ENCODE measurements around the gene PCBP2.

Gene PCBP2

DNA sequence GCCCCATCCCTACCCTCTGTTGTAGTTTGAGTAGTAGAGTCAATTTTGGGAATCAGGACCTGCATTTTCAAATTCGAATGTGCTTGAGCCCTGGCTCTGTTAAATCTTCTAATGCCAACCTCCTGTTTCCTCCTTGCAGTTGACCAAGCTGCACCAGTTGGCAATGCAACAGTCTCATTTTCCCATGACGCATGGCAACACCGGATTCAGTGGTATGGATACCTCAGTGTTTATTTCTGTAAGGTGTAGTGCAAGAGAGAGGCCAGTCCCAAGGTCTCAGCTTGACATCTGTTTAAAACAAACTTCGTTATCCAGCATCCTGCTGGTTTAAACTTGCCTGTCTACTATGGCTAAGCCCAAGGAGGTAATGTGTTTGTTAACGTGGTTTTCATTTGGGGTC lies 15.2 kb downstream of the PCBP2 start:
- TF ChIP-seq, protein P1, sequence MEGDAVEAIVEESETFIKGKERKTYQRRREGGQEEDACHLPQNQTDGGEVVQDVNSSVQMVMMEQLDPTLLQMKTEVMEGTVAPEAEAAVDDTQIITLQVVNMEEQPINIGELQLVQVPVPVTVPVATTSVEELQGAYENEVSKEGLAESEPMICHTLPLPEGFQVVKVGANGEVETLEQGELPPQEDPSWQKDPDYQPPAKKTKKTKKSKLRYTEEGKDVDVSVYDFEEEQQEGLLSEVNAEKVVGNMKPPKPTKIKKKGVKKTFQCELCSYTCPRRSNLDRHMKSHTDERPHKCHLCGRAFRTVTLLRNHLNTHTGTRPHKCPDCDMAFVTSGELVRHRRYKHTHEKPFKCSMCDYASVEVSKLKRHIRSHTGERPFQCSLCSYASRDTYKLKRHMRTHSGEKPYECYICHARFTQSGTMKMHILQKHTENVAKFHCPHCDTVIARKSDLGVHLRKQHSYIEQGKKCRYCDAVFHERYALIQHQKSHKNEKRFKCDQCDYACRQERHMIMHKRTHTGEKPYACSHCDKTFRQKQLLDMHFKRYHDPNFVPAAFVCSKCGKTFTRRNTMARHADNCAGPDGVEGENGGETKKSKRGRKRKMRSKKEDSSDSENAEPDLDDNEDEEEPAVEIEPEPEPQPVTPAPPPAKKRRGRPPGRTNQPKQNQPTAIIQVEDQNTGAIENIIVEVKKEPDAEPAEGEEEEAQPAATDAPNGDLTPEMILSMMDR (conservative IDR thresholded peaks at IDR 0.05; ENCODE audit: low read depth, low read length) = no peak
- peaks cover 83% of the 10 kb centered on the region; the same call in 1 of the 2 replicates for H3K36me3 ChIP-seq (ENCODE audit: insufficient read depth)
- H3K27ac ChIP-seq = peak overlapping the region; percentile 59
- no peak overlapping the region for H3K4me3 ChIP-seq (IDR thresholded peaks at IDR 0.05; ENCODE audit: insufficient read depth, low read depth, low read length)
- H2AFZ ChIP-seq (ENCODE audit: low read depth) = no peak overlapping the region
- H3K27me3 ChIP-seq (ENCODE audit: insufficient read depth, low read depth) = no peaks in the 10 kb centered on the region
- peak overlapping the region; percentile 77 for H3K4me2 ChIP-seq
- H3K79me2 ChIP-seq (ENCODE audit: insufficient read depth, low read depth) = peaks cover 91% of the 10 kb centered on the region
- H3K4me1 ChIP-seq (ENCODE audit: low read depth, poor library complexity, severe bottlenecking) = peaks cover 99% of the 10 kb centered on the region
- H3K9ac ChIP-seq = peak overlapping the region; percentile 0; the same call in 1 of the 2 replicates
- peaks cover 33% of the 10 kb centered on the region for H4K20me1 ChIP-seq (ENCODE audit: insufficient read depth)

DNA sequence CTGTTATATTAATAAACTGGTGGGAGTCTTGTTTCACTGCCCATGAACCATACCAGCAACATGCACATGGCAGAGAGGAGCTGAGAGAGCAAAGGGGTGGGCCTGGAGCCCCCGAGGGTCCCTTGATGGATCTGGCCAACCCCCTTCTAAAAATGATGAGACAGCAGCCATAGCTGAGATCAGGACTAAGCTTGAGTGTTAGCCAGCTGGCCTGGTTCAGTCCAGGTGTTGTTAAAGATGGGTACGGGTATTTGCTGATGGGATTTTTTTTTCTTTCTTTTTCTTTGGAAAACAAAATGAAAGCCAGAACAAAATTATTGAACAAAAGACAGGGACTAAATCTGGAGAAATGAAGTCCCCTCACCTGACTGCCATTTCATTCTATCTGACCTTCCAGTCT lies 16.0 kb downstream of the PCBP2 start:
- TF ChIP-seq, protein P1 (conservative IDR thresholded peaks at IDR 0.05; ENCODE audit: low read depth, low read length) = no peak
- Histone ChIP-seq H4K20me1 (ENCODE audit: insufficient read depth) (peaks cover 25% of the 10 kb centered on the region), H3K36me3 (ENCODE audit: insufficient read depth) (peaks cover 76% of the 10 kb centered on the region; the same call in 1 of the 2 replicates), H3K27me3 (ENCODE audit: insufficient read depth, low read depth) (no peaks in the 10 kb centered on the region), H3K4me2 (peak overlapping the region; percentile 77), H3K4me3 (IDR thresholded peaks at IDR 0.05; ENCODE audit: insufficient read depth, low read depth, low read length) (no peak overlapping the region), H3K9ac (no peak overlapping the region; the same call in 1 of the 2 replicates), H2AFZ (ENCODE audit: low read depth) (no peak overlapping the region), H3K27ac (peak overlapping the region; percentile 59), H3K4me1 (ENCODE audit: low read depth, poor library complexity, severe bottlenecking) (peaks cover 99% of the 10 kb centered on the region), H3K79me2 (ENCODE audit: insufficient read depth, low read depth) (peaks cover 91% of the 10 kb centered on the region)

DNA sequence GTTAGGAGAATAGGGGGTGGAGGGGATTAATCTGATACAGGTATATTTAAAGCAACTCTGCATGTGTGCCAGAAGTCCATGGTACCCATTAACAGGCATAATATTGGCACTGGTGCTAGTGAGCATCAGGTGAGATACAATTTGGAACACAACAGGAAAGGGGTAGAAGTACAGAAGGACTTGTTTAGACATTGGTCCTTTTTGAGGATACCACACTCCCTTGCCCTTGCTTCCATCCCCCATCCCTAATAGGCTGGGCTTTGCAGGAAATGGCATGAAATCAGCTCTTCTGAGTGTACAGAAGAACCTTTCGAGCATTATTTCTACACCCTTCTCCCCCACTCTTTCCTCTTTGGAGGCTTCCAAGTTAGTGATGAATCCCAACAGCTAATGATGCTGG lies 16.4 kb downstream of the PCBP2 start:
- Histone ChIP-seq H3K36me3 (ENCODE audit: insufficient read depth) (peaks cover 75% of the 10 kb centered on the region; the same call in 1 of the 2 replicates), H3K9ac (no peak overlapping the region; the same call in 1 of the 2 replicates), H3K4me1 (ENCODE audit: low read depth, poor library complexity, severe bottlenecking) (peaks cover 99% of the 10 kb centered on the region), H4K20me1 (ENCODE audit: insufficient read depth) (peaks cover 21% of the 10 kb centered on the region), H3K27ac (peak overlapping the region; percentile 59), H3K27me3 (ENCODE audit: insufficient read depth, low read depth) (no peaks in the 10 kb centered on the region), H3K79me2 (ENCODE audit: insufficient read depth, low read depth) (peaks cover 91% of the 10 kb centered on the region), H3K4me3 (IDR thresholded peaks at IDR 0.05; ENCODE audit: insufficient read depth, low read depth, low read length) (no peak overlapping the region), H2AFZ (ENCODE audit: low read depth) (no peak overlapping the region), H3K4me2 (peak overlapping the region; percentile 77)
- TF ChIP-seq, protein P1 (conservative IDR thresholded peaks at IDR 0.05; ENCODE audit: low read depth, low read length) = no peak

DNA sequence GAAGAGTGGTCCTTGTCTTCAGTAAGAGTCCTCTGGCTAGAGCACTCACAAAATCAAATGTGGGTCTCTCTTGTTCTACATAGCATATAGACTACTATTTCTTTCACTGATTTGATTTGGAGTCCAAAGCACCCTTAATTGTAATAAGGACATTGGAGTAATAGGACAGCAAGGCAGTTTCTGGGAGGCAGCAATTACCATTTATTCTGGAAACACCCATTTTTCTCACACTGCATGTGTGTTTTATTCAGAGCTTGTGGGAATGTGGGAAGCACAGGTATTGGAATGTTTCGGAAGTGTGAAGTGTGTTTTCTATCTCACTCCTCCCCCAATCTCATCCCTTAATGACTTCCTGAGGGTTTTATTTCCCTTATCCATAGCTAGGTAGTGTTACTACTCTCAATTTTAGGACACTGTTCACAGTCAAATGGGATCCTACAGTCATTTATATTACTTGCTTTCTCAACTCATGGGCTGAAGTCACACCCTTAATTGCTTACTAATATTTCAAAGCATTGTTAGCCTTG lies 20.2 kb downstream of the PCBP2 start:
- Histone ChIP-seq H3K36me3 (ENCODE audit: insufficient read depth) (peaks cover 80% of the 10 kb centered on the region; the same call in 1 of the 2 replicates), H3K4me2 (peak overlapping the region; percentile 86), H3K9ac (peak overlapping the region; percentile 27; the same call in 1 of the 2 replicates), H3K79me2 (ENCODE audit: insufficient read depth, low read depth) (peaks cover 93% of the 10 kb centered on the region), H3K4me1 (ENCODE audit: low read depth, poor library complexity, severe bottlenecking) (peaks cover 99% of the 10 kb centered on the region), H2AFZ (ENCODE audit: low read depth) (no peak overlapping the region), H3K4me3 (IDR thresholded peaks at IDR 0.05; ENCODE audit: insufficient read depth, low read depth, low read length) (no peak overlapping the region), H3K27ac (peak overlapping the region; percentile 60), H4K20me1 (ENCODE audit: insufficient read depth) (peaks cover 11% of the 10 kb centered on the region; the same call in 1 of the 2 replicates), H3K27me3 (ENCODE audit: insufficient read depth, low read depth) (no peaks in the 10 kb centered on the region)
- TF ChIP-seq, protein P1 (conservative IDR thresholded peaks at IDR 0.05; ENCODE audit: low read depth, low read length) = no peak
